ENCODE data around the gene NAT10.

- TF ChIP-seq NR1H2 (CRISPR knock-in tag; IDR thresholded peaks at IDR 0.05): no peak
- TF ChIP-seq JUN (CRISPR knock-in tag; IDR thresholded peaks at IDR 0.05): no peak
- no peak for TF ChIP-seq CTCF (IDR thresholded peaks at IDR 0.05)
- TF ChIP-seq, protein P1, sequence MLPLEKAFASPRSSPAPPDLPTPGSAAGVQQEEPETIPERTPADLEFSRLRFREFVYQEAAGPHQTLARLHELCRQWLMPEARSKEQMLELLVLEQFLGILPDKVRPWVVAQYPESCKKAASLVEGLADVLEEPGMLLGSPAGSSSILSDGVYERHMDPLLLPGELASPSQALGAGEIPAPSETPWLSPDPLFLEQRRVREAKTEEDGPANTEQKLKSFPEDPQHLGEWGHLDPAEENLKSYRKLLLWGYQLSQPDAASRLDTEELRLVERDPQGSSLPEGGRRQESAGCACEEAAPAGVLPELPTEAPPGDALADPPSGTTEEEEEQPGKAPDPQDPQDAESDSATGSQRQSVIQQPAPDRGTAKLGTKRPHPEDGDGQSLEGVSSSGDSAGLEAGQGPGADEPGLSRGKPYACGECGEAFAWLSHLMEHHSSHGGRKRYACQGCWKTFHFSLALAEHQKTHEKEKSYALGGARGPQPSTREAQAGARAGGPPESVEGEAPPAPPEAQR (CRISPR knock-in tag; IDR thresholded peaks at IDR 0.05): no peak
- no peak for TF ChIP-seq CREB1 (CRISPR knock-in tag; IDR thresholded peaks at IDR 0.05)
- TF ChIP-seq, protein P2, sequence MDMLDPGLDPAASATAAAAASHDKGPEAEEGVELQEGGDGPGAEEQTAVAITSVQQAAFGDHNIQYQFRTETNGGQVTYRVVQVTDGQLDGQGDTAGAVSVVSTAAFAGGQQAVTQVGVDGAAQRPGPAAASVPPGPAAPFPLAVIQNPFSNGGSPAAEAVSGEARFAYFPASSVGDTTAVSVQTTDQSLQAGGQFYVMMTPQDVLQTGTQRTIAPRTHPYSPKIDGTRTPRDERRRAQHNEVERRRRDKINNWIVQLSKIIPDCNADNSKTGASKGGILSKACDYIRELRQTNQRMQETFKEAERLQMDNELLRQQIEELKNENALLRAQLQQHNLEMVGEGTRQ (CRISPR knock-in tag; IDR thresholded peaks at IDR 0.05): no peak
These were observed 74.8 kb downstream of the NAT10 start for GRCh38 chr11:34180040-34180813.

Measured in WTC11 (cell line).